Fibroblast of skin of back (primary cell): ENCODE data around the gene PSMD8.
"Not testable (repeated sequence)": the region's sequence is repeated elsewhere in the genome, so short reads cannot be mapped to it uniquely, and the experiment has no call there.

Experiments
- DNase-seq: peaks from one replicate; pipeline ENCODE4 v3.0.0-alpha.2; 2013

PSMD8 gene

GRCh38 chr19:38412961-38413360, 38.6 kb downstream of the PSMD8 start:
- DNase-seq = no peak

GRCh38 chr19:38413416-38413815, 39.0 kb downstream of the PSMD8 start:
- DNase-seq = no peak

DNA sequence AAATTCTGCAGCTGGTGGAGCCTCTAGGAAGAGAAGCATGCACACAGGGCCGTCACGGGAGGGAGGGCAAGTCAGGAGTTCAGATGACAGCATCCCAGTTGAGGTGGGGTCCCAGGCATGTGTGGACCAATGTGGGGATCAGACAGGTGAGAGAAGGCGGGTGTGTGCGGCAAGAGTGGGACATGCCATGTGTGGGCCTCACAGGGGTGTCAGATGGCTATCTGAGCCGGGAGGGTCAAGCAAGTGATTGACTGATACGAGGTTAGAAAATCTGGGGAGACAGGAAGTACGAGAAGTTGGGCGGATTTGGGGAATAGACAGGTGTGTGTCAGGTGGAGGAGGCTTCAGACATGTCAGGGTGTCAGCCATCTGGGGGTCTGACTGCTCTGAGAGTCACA, 42.8 kb downstream of the PSMD8 start:
- no peak for DNase-seq

DNA sequence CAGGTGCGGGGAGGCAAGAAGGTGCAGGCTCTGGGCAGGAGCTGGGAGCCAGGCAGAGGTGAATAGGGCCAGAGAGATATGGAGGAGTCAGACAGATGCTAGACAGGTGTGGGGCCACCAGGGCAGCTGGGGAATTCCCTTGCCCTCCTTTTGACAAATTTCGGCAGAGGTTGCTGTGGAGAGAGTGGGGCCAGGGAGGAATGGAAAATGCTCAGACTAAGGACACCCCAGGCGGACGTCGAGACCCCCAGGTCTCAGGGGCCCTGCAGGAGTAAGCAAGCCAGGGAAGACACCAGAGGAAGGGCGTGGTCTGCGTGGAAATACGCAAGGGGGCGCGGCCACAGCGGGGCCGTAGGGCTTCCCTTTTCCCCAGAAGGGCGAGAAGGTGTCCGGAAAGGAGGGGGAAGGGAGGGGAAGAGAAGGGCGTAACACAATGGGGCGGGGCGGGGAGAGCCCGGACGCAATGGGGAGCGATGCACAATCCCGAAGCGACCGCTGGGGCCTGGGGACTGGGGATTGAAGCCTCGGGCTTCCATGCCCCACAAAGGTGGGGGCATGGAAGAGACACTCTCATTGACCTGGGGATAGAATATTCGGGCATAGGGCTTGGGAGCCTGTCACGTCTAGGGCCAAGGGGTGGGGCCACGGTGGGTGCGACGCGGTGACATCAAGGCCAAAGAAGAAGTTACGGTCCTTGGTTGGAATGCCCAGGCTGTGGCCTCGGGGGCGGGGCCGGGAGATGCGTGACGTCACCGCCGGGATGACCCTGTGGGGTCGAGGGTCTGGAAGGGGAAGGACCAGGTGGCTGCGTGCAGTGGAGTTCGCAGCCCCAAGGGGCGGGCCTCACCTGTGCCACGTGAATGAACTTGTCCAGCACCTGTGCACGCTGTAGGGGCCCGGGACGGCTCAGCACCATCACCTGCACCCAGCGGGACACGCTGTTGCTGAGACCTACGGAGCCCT, 43.5 kb downstream of the PSMD8 start:
- DNase-seq = no peak

- no peak for DNase-seq
Observed at GRCh38 chr19:38420935-38421334, 46.6 kb downstream of the PSMD8 start.

DNA sequence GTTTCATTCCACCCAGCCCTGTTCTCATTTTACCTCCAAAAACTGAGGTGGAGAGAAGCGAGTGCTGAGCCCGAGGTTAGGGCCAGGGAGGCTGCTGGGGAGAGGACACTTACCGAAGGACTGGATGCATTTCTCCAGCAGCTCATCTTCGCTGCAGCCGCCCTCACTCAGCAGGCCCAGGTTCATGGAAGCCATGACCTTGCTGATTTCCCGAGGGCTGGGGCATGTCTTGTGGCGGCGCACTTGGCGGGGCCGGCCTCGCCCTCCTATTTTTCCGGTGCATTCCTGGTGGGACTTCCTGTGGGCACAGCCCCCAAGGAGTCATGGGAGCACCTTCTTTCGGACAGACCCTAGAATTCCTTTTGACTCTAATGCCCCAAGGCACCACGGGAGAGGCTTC, 47.5 kb downstream of the PSMD8 start:
- no peak for DNase-seq

DNA sequence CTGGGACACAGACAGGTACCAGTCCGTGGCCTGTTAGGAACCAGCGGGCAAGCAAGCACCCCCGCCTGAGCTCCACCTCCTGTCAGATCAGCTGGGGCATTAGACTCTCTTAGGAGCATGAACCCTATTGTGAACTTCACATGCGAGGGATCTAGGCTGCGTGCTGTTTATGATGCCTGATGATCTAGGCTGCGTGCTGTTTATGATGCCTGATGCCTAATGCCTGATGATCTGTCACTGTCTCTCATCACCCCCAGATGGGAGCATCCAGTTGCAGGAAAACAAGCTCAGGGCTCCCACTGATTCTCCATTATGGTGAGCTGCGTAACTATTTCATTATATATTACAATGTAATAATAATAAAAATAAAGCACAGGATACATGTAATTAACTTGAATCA, 48.1 kb downstream of the PSMD8 start:
- no peak for DNase-seq

DNA sequence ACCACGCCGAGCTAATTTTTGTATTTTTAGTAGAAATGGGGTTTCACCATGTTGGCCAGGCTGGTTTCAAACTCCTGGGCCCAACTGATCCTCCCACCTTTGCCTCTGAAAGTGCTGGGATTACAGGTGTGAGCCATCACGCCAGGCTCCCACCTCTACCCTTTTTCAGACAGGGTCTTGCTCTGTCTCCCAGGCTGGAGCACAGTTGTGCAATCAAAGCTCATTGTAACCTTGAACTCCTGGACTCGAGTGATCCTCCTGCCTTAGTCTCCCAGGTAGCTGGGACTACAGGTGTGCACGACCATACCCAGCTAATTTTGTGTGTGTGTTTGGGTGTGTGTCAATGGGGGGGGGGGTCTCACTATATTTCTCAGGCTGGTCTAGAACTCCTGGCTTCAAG, 49.9 kb downstream of the PSMD8 start:
- DNase-seq = no peak

GRCh38 chr19:38425222-38425809, 50.9 kb downstream of the PSMD8 start:
- no peak for DNase-seq

- no peak for DNase-seq
Observed at GRCh38 chr19:38425810-38426466, 51.6 kb downstream of the PSMD8 start, which contains the start of gene RASGRP4. Gene RASGRP4 (minus strand): TSS chr19:38426219. CDS start chr19:38426091, 128 bp downstream.

- DNase-seq = not testable (repeated sequence)
Observed at GRCh38 chr19:38427035-38427677, 52.8 kb downstream of the PSMD8 start.

GRCh38 chr19:38429055-38429810, 54.9 kb downstream of the PSMD8 start:
- DNase-seq = no peak

DNA sequence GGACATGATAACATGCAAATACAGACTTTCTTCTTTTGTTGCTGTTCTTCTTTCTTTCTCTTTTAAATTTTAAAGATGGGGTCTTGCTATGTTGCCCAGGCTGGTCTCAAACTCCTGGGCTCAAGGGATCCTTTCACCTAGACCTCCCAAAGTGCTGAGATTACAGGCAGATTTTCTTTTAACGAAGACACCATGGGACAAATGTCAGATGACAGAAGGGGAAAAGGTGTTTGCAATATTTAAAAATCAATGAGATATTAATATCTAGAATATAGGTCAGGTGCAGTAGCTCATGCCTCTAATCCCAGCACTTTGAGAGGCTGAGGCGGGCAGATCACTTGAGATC, 55.4 kb downstream of the PSMD8 start:
- no peak for DNase-seq

GRCh38 chr19:38430931-38431330, 56.6 kb downstream of the PSMD8 start:
- DNase-seq = no peak

- DNase-seq = peak; percentile 12
Observed at GRCh38 chr19:38433268-38433733, 58.9 kb downstream of the PSMD8 start, which contains the start of gene RYR1. Gene RYR1 (plus strand): TSS chr19:38433691. CDS start chr19:38433830, 139 bp downstream.
